ENCODE measurements around the gene KLHL8. TPM values are rescaled to one million over a fixed set of nuclear protein-coding genes. Genes with fewer than 3 reads are reported as not detected.

The KLHL8 gene
- total RNA-seq, 1 experiment from 2014 or later: 24.2 TPM

GRCh38 chr4:87117051-87117731 is 103.2 kb downstream of the KLHL8 start:
- DNase-seq (ENCODE audit: low read depth, low spot score) (no peak), ATAC-seq (no peak)
- POLR2A ChIA-PET: no interaction called here
- H3K4me2 ChIP-seq (ENCODE audit: low read length): no peak overlapping the region
- H3K4me3 ChIP-seq (replicated peaks in 1 of 2; ENCODE audit: low read depth in 1 of 2, low read length in 2 of 2): no peak overlapping the region
- H3K9me2 ChIP-seq (ENCODE audit: insufficient read depth): no peaks in the 10 kb centered on the region
- no peaks in the 10 kb centered on the region for H3K27me3 ChIP-seq (ENCODE audit: insufficient read depth, low read length)
- peaks cover 5% of the 10 kb centered on the region in 2 experiments; a peak in 1 of 4 replicates for H3K36me3 ChIP-seq (ENCODE audit: control insufficient read depth in 1 of 2, insufficient read depth in 2 of 2, low read length in 2 of 2)
- H3K4me1 ChIP-seq (ENCODE audit: control insufficient read depth in 1 of 2, insufficient read depth in 2 of 2, low read length in 2 of 2): no peaks in the 10 kb centered on the region
- no peaks in the 10 kb centered on the region for H4K20me1 ChIP-seq (ENCODE audit: insufficient read depth)
- no TSS peak for BruUV-seq (replicated peaks)
- no peak overlapping the region for H2AFZ ChIP-seq (ENCODE audit: low read depth, low read length, poor library complexity, severe bottlenecking)
- no peaks in the 10 kb centered on the region for H3K79me2 ChIP-seq (ENCODE audit: insufficient read depth, low read length)
- no peak overlapping the region for H3K9ac ChIP-seq (ENCODE audit: low read length)
- no peak overlapping the region for H3K27ac ChIP-seq (ENCODE audit: low read depth, low read length)
- no peaks in the 10 kb centered on the region for H3K9me3 ChIP-seq (ENCODE audit: control insufficient read depth in 1 of 2, insufficient read depth in 1 of 2, low read depth in 1 of 2, low read length in 2 of 2)
- CTCF ChIA-PET: interaction anchor here (0.8 kb wide), 1 partner anchor 194 kb away, joined by 5 read pairs; no protein-coding TSS in a partner anchor
- RAD21 ChIA-PET (ENCODE audit: low non-redundant PET in 1 of 2, low total read pairs in 2 of 2, uncharacterized antibody in 2 of 2, unreplicated experiment in 2 of 2): no interaction called here
- intact Hi-C loops (cut with micrococcal nuclease): no loop called here
- TF ChIP-seq EZH2phosphoT487 (IDR thresholded peaks at IDR 0.05; ENCODE audit: borderline replicate concordance): no peak
- TF ChIP-seq FOSL1 (IDR thresholded peaks at IDR 0.05; ENCODE audit: low read depth): no peak
- no peak for TF ChIP-seq ATF3 (IDR thresholded peaks at IDR 0.05)
- TF ChIP-seq CEBPB (IDR thresholded peaks at IDR 0.05; ENCODE audit: low read depth): no peak
- no peak for TF ChIP-seq TCF7L2 (IDR thresholded peaks at IDR 0.05; ENCODE audit: borderline replicate concordance, extremely low read depth, insufficient read depth, insufficient read length)
- no peak for TF ChIP-seq CTCF (IDR thresholded peaks at IDR 0.05 in 2 of 3, conservative IDR thresholded peaks at IDR 0.05 in 1 of 3; ENCODE audit: borderline replicate concordance in 1 of 3, insufficient read depth in 1 of 3, low read depth in 2 of 3, low read length in 2 of 3)
- TF ChIP-seq MAX (IDR thresholded peaks at IDR 0.05): no peak
- no peak for TF ChIP-seq YY1 (IDR thresholded peaks at IDR 0.05; ENCODE audit: extremely low read depth, insufficient replicate concordance, low read depth, low read length)
- no peak for TF ChIP-seq ZBTB33 (IDR thresholded peaks at IDR 0.05; ENCODE audit: extremely low read depth, insufficient replicate concordance, low read length)
- TF ChIP-seq ELF1 (IDR thresholded peaks at IDR 0.05; ENCODE audit: borderline replicate concordance, low read depth): no peak
- TF ChIP-seq REST (IDR thresholded peaks at IDR 0.05; ENCODE audit: low read depth): no peak
- no peak for TF ChIP-seq SRF (IDR thresholded peaks at IDR 0.05; ENCODE audit: low read depth)

Measured in HCT116 (cell line).